ENCODE data around the gene SMAD3.

- TF ChIP-seq CTCF (IDR thresholded peaks at IDR 0.05) (no peak), POLR2A (IDR thresholded peaks at IDR 0.05; ENCODE audit: low read depth) (no peak)
Measured at GRCh38 chr15:67025719-67026609, 39.4 kb upstream of the SMAD3 start.

All from esophagus muscularis mucosa (tissue), 3 donors.